MM.1S (cell line): ENCODE data around the gene NDUFAF8.

Experiments
- DNase-seq: peaks from one replicate; pipeline ENCODE4 v3.0.0-alpha.2; 2015
- H2AFZ ChIP-seq: fragments of 300-600 bp; sonication (generic); 2 replicates; pipeline ENCODE4 v1.6.0; 2016; ENCODE audit warnings: antibody characterized with exemption, low read length
- H3F3A ChIP-seq: fragments of 300-600 bp; sonication (generic); 2 replicates; pipeline ENCODE4 v1.6.1; 2016; ENCODE audit warnings: mild to moderate bottlenecking, antibody characterized with exemption, low read length, moderate library complexity, mixed read lengths; ENCODE audit not compliant: insufficient read depth
- H3K27ac ChIP-seq: fragments of 300-600 bp; sonication (generic); 2 replicates; pipeline ENCODE4 v1.5.1; 2016; ENCODE audit warnings: mild to moderate bottlenecking, low read length
- H3K27me3 ChIP-seq: fragments of 300-600 bp; sonication (generic); replicated peaks from 2 replicates; pipeline ENCODE4 v1.6.0; 2016; ENCODE audit warnings: low read length; ENCODE audit not compliant: insufficient read depth
- H3K36me3 ChIP-seq: fragments of 300-600 bp; sonication (generic); replicated peaks from 2 replicates; pipeline ENCODE4 v1.6.1; 2016; ENCODE audit warnings: mild to moderate bottlenecking, low read length, mixed read lengths; ENCODE audit not compliant: insufficient read depth
- H3K4me1 ChIP-seq: fragments of 300-600 bp; sonication (generic); 2 replicates; pipeline ENCODE4 v1.6.1; 2016; ENCODE audit warnings: low read length, mixed read lengths
- H3K4me2 ChIP-seq: fragments of 300-600 bp; sonication (generic); 2 replicates; pipeline ENCODE4 v1.6.0; 2016; ENCODE audit warnings: low read depth, low read length
- H3K4me3 ChIP-seq: fragments of 300-600 bp; sonication (generic); 2 replicates; pipeline ENCODE4 v1.5.1; 2016; ENCODE audit warnings: low read length, mixed read lengths
- H3K79me2 ChIP-seq: fragments of 300-600 bp; sonication (generic); 2 replicates; pipeline ENCODE4 v1.6.1; 2016; ENCODE audit warnings: mixed run types, low read length, mixed read lengths
- H3K9ac ChIP-seq: fragments of 300-600 bp; sonication (generic); 2 replicates; pipeline ENCODE4 v1.6.1; 2016; ENCODE audit warnings: low read length, mixed read lengths
- H3K9me2 ChIP-seq: fragments of 300-600 bp; sonication (generic); replicated peaks from 2 replicates; pipeline ENCODE4 v1.6.1; 2016; ENCODE audit warnings: mild to moderate bottlenecking, low read length, mixed read lengths; ENCODE audit not compliant: insufficient read depth
- H3K9me3 ChIP-seq: fragments of 300-600 bp; sonication (generic); replicated peaks from 2 replicates; pipeline ENCODE4 v1.6.1; 2016; ENCODE audit warnings: mild to moderate bottlenecking, low read length, mixed read lengths; ENCODE audit not compliant: insufficient read depth
- H4K20me1 ChIP-seq: fragments of 300-600 bp; sonication (generic); 2 replicates; pipeline ENCODE4 v1.6.1; 2016; ENCODE audit warnings: mild to moderate bottlenecking, low read length, moderate library complexity, mixed read lengths; ENCODE audit not compliant: insufficient read depth
- CTCF ChIP-seq: fragments of 300-600 bp; sonication (generic); IDR thresholded peaks from 2 replicates; pipeline ENCODE4 v1.5.1; 2016; ENCODE audit warnings: antibody characterized with exemption, low read length, mixed read lengths
- EZH2 ChIP-seq: fragments of 300-600 bp; sonication (generic); optimal IDR thresholded peaks from 2 replicates; pipeline ENCODE3; 2017; ENCODE audit warnings: low read depth, mild to moderate bottlenecking, antibody characterized with exemption, low read length, mixed read lengths
- EZH2phosphoT487 ChIP-seq: fragments of 300-600 bp; sonication (generic); IDR thresholded peaks from 2 replicates; pipeline ENCODE4 v1.6.1; 2018; ENCODE audit warnings: antibody characterized with exemption, low read length

Gene NDUFAF8

GRCh38 chr17:81256616-81257015, 17.5 kb downstream of the NDUFAF8 start:
- Histone ChIP-seq H3K27ac (no peak overlapping the region), H3K4me3 (no peak overlapping the region), H3K27me3 (no peaks in the 10 kb centered on the region), H3K36me3 (0 out of 2 replicates have a peak, but pooled peaks cover 3% of the 10 kb centered on the region), H3K4me1 (no peaks in the 10 kb centered on the region), H3K9me2 (no peaks in the 10 kb centered on the region), H3F3A (no peaks in the 10 kb centered on the region), H4K20me1 (no peaks in the 10 kb centered on the region), H3K9me3 (no peaks in the 10 kb centered on the region), H3K9ac (no peak overlapping the region), H3K79me2 (no peaks in the 10 kb centered on the region), H3K4me2 (no peak overlapping the region), H2AFZ (no peak overlapping the region)
- no peak for DNase-seq
- TF ChIP-seq CTCF = no peak
- no peak for TF ChIP-seq EZH2
- no peak for TF ChIP-seq EZH2phosphoT487

- no peak overlapping the region for H2AFZ ChIP-seq
- no peaks in the 10 kb centered on the region for H3K9me2 ChIP-seq
- H3K36me3 ChIP-seq = 0 out of 2 replicates have a peak, but pooled peaks cover 3% of the 10 kb centered on the region
- DNase-seq = no peak
- TF ChIP-seq EZH2phosphoT487 = no peak
- TF ChIP-seq EZH2 = no peak
- TF ChIP-seq CTCF = no peak
- no peaks in the 10 kb centered on the region for H4K20me1 ChIP-seq
- H3K4me3 ChIP-seq = no peak overlapping the region
- no peak overlapping the region for H3K9ac ChIP-seq
- H3K27me3 ChIP-seq = no peaks in the 10 kb centered on the region
- no peaks in the 10 kb centered on the region for H3F3A ChIP-seq
- no peak overlapping the region for H3K27ac ChIP-seq
- no peaks in the 10 kb centered on the region for H3K79me2 ChIP-seq
- no peak overlapping the region for H3K4me2 ChIP-seq
- no peaks in the 10 kb centered on the region for H3K9me3 ChIP-seq
- H3K4me1 ChIP-seq = no peaks in the 10 kb centered on the region
Observed at GRCh38 chr17:81257533-81257932, 18.4 kb downstream of the NDUFAF8 start.

GRCh38 chr17:81258292-81258691, 19.2 kb downstream of the NDUFAF8 start:
- Histone ChIP-seq H3K27ac (no peak overlapping the region), H3K79me2 (no peaks in the 10 kb centered on the region), H2AFZ (no peak overlapping the region), H3K4me3 (no peak overlapping the region), H3F3A (no peaks in the 10 kb centered on the region), H3K4me2 (no peak overlapping the region), H3K9me3 (no peaks in the 10 kb centered on the region), H3K9ac (no peak overlapping the region), H3K4me1 (no peaks in the 10 kb centered on the region), H4K20me1 (no peaks in the 10 kb centered on the region), H3K9me2 (no peaks in the 10 kb centered on the region), H3K36me3 (0 out of 2 replicates have a peak, but pooled peaks cover 3% of the 10 kb centered on the region), H3K27me3 (no peaks in the 10 kb centered on the region)
- TF ChIP-seq EZH2 (no peak), CTCF (no peak), EZH2phosphoT487 (no peak)
- DNase-seq = no peak
